Ishikawa (cell line): ENCODE measurements around the gene TNNC1.

ENCODE experiments used
- CEBPB ChIP-seq: IDR thresholded peaks from 2 replicates; pipeline ENCODE4 v1.6.1; 2012
- CREB1 ChIP-seq: IDR thresholded peaks from 2 replicates; pipeline ENCODE4 v1.6.1; 2012; ENCODE audit warnings: low read depth
- EGR1 ChIP-seq: IDR thresholded peaks from 2 replicates; pipeline ENCODE4 v1.6.1; 2012
- EP300 ChIP-seq: IDR thresholded peaks from 2 replicates; pipeline ENCODE4 v1.6.1; 2012; ENCODE audit warnings: borderline replicate concordance
- FOXM1 ChIP-seq: IDR thresholded peaks from 2 replicates; pipeline ENCODE4 v1.6.1; 2012; ENCODE audit warnings: low read depth, borderline replicate concordance
- MAX ChIP-seq: IDR thresholded peaks from 2 replicates; pipeline ENCODE4 v1.6.1; 2012
- NFIC ChIP-seq: IDR thresholded peaks from 2 replicates; pipeline ENCODE4 v1.6.1; 2012
- RAD21 ChIP-seq: IDR thresholded peaks from 2 replicates; pipeline ENCODE4 v1.6.1; 2012; ENCODE audit warnings: low read depth
- REST ChIP-seq: IDR thresholded peaks from 2 replicates; pipeline ENCODE4 v1.6.1; 2012; ENCODE audit warnings: low read depth, mild to moderate bottlenecking
- TAF1 ChIP-seq: IDR thresholded peaks from 2 replicates; pipeline ENCODE4 v1.6.1; 2012; ENCODE audit warnings: low read depth, mild to moderate bottlenecking
- TCF12 ChIP-seq: IDR thresholded peaks from 2 replicates; pipeline ENCODE4 v1.6.1; 2012; ENCODE audit warnings: low read depth
- TEAD4 ChIP-seq: IDR thresholded peaks from 2 replicates; pipeline ENCODE4 v1.6.1; 2012
- USF1 ChIP-seq: IDR thresholded peaks from 2 replicates; pipeline ENCODE4 v1.6.1; 2012
- ZBTB7A ChIP-seq: IDR thresholded peaks from 2 replicates; pipeline ENCODE4 v1.6.1; 2012; ENCODE audit warnings: low read depth

GRCh38 chr3:52420388-52420787 lies 33.5 kb downstream of the TNNC1 start:
- TF ChIP-seq MAX (no peak), USF1 (no peak), EGR1 (no peak), NFIC (no peak), EP300 (no peak), CEBPB (no peak), RAD21 (no peak), TEAD4 (no peak), CREB1 (no peak), TAF1 (no peak), REST (no peak), TCF12 (no peak), ZBTB7A (no peak), FOXM1 (no peak)
